A549 (cell line): Measurements from ENCODE around the gene SBF2. TPM values are rescaled to one million over a fixed set of nuclear protein-coding genes. Genes with fewer than 3 reads are reported as not detected.

ENCODE experiments used
- ATAC-seq, 2 experiments: fragments of 200-7000 bp in 1 of 2; fragments of >200 bp in 1 of 2; cut with Nextera tagmentation in 1 of 2; cut with Tn5 transposase in 1 of 2; 3 replicates each; pipeline versions ENCODE4 v1.8.0 to v1.9.1; 2018 to 2020; ENCODE audit warnings: mild to moderate bottlenecking in 1 of 2, moderate library complexity in 1 of 2
- CTCF ChIA-PET: fragments of 300-600 bp; sonication (Branson Sonifier 250); formaldehyde crosslinking; extraction: SDS; loops from one replicate; lab custom pipeline; 2021; ENCODE audit warnings: antibody characterized with exemption, inconsistent platforms; lab: Yijun Ruan, JAX
- POLR2A ChIA-PET: fragments of 350-600 bp; formaldehyde crosslinking; extraction: SDS; loops from one replicate; lab custom pipeline; 2021; ENCODE audit warnings: antibody characterized with exemption, inconsistent platforms; lab: Yijun Ruan, JAX
- DNase-seq, 2 experiments: peaks; one replicate each; pipeline versions ENCODE4 v3.0.0 to v3.0.0-alpha.2; 2011 to 2016; ENCODE audit warnings: low read depth in 1 of 2, low spot score in 1 of 2
- FAIRE-seq: peaks from 2 replicates; lab custom pipeline; 2011; peaks lifted over from hg19 to GRCh38; lab: Jason Lieb, UNC
- H3K27ac ChIP-seq, 2 experiments: fragments of >200 bp; sonication (Bioruptor Twin); formaldehyde crosslinking; 3 replicates each; pipeline ENCODE4 v1.5.1; 2016 to 2017
- H3K4me1 ChIP-seq: fragments of >200 bp; sonication (Bioruptor Twin); formaldehyde crosslinking; 3 replicates; pipeline ENCODE4 v1.6.1; 2016
- H3K4me2 ChIP-seq: fragments of >200 bp; sonication (Bioruptor Twin); formaldehyde crosslinking; 3 replicates; pipeline ENCODE4 v1.6.1; 2016
- H3K4me3 ChIP-seq: fragments of >200 bp; sonication (Bioruptor Twin); formaldehyde crosslinking; 3 replicates; pipeline ENCODE4 v1.5.1; 2016
- H3K9me3 ChIP-seq: fragments of >200 bp; sonication (Bioruptor Twin); formaldehyde crosslinking; 3 replicates; pipeline ENCODE4 v1.6.1; 2016
- CBX8 ChIP-seq: fragments of 200-600 bp; sonication (generic); IDR thresholded peaks from 2 replicates; pipeline ENCODE4 v1.6.1; 2016
- EHF ChIP-seq: fragments of 250-450 bp; sonication (Bioruptor Pico); IDR thresholded peaks from 2 replicates; pipeline ENCODE4 v1.5.0; 2020; ENCODE audit warnings: mild to moderate bottlenecking
- EHMT2 ChIP-seq: fragments of 200-600 bp; sonication (generic); IDR thresholded peaks from 2 replicates; pipeline ENCODE4 v1.6.1; 2016; ENCODE audit warnings: antibody characterized with exemption, low read depth, mild to moderate bottlenecking, moderate library complexity
- GATA3 ChIP-seq: IDR thresholded peaks from 2 replicates; pipeline ENCODE4 v1.6.1; 2012; ENCODE audit warnings: borderline replicate concordance
- HOXA7 ChIP-seq: fragments of 250-450 bp; sonication (Bioruptor Pico); IDR thresholded peaks from 2 replicates; pipeline ENCODE4 v1.5.0; 2020; ENCODE audit warnings: mild to moderate bottlenecking, moderate library complexity
- HOXB13 ChIP-seq: fragments of 250-450 bp; sonication (Bioruptor Pico); IDR thresholded peaks from 2 replicates; pipeline ENCODE4 v1.5.0; 2020; ENCODE audit warnings: low read depth, mild to moderate bottlenecking, moderate library complexity
- JUNB ChIP-seq: fragments of >200 bp; sonication (Bioruptor Twin); formaldehyde crosslinking; IDR thresholded peaks from 2 replicates; pipeline ENCODE4 v1.6.1; 2016
- KDM1A ChIP-seq: fragments of 200-600 bp; sonication (generic); IDR thresholded peaks from 2 replicates; pipeline ENCODE4 v1.6.1; 2016; ENCODE audit warnings: low read depth, mild to moderate bottlenecking
- NPAS2 ChIP-seq: fragments of 250-450 bp; sonication (Bioruptor Pico); IDR thresholded peaks from 2 replicates; pipeline ENCODE4 v1.8.0; 2022; ENCODE audit warnings: mild to moderate bottlenecking, moderate library complexity, borderline replicate concordance
- PHF8 ChIP-seq: fragments of 200-600 bp; sonication (generic); IDR thresholded peaks from 2 replicates; pipeline ENCODE4 v1.6.1; 2016; ENCODE audit warnings: low read depth, mild to moderate bottlenecking, antibody characterized with exemption, moderate library complexity, borderline replicate concordance
- POLR2A ChIP-seq: IDR thresholded peaks from 2 replicates; pipeline ENCODE4 v1.6.1; 2012; ENCODE audit warnings: mild to moderate bottlenecking, low read length
- SREBF2 ChIP-seq: fragments of 450-650 bp; IDR thresholded peaks from 2 replicates; pipeline ENCODE4 v1.6.1; 2014; ENCODE audit warnings: mild to moderate bottlenecking, moderate library complexity
- TFCP2L1 ChIP-seq: fragments of 250-450 bp; sonication (Bioruptor Pico); IDR thresholded peaks from 2 replicates; pipeline ENCODE4 v1.5.0; 2021; ENCODE audit warnings: mild to moderate bottlenecking
- ZNF302 ChIP-seq: fragments of 250-450 bp; sonication (Bioruptor Pico); IDR thresholded peaks from 2 replicates; pipeline ENCODE4 v1.9.0; 2021; ENCODE audit warnings: inconsistent platforms, mild to moderate bottlenecking, moderate library complexity
- ZSCAN20 ChIP-seq: fragments of 250-450 bp; sonication (Bioruptor Pico); IDR thresholded peaks from 2 replicates; pipeline ENCODE4 v1.8.0; 2022; ENCODE audit warnings: mild to moderate bottlenecking, moderate library complexity
- WGBS: methylation state at CpG from one replicate; pipeline ENCODE4 v1.1.6; 2017; ENCODE audit errors: missing lambda C conversion rate; 5-methylcytosine and 5-hydroxymethylcytosine counted together
- polyA plus RNA-seq, 4 experiments: library from polyadenylated mRNA; depleted of rRNA in 3 of 4; stranded (reverse); fragments of >200 nt; fragmentation: RNase III in 1 of 4; extraction: RNeasy Plus Mini Kit Qiagen cat#74134 plus additional on column Dnase treatment in 1 of 4; gene quantifications; 2 replicates in 3 of 4; 3 replicates in 1 of 4; pipeline ENCODE4 v1.2.3, GENCODE V29; 2011 to 2017
- TF ChIP-seq, protein P1 (sequence below): IDR thresholded peaks from 2 replicates; pipeline ENCODE4 v1.6.1; 2012
- TF ChIP-seq, protein P2 (sequence below): fragments of 200-600 bp; sonication (generic); IDR thresholded peaks from 2 replicates; pipeline ENCODE4 v1.6.1; 2016; ENCODE audit warnings: antibody characterized with exemption, mild to moderate bottlenecking, moderate library complexity
- TF ChIP-seq, protein P3 (sequence below): fragments of >200 bp; sonication (Bioruptor Twin); formaldehyde crosslinking; IDR thresholded peaks from 3 replicates; pipeline ENCODE4 v1.5.1; 2016
- TF ChIP-seq, protein P4 (sequence below): fragments of >200 bp; sonication (Bioruptor Twin); formaldehyde crosslinking; IDR thresholded peaks from 2 replicates; pipeline ENCODE4 v1.6.1; 2016

Gene SBF2
- polyA plus RNA-seq, 2 of the 4 experiments (the other 2 are of a cell fraction), result 11.1 to 49.6 TPM

DNA sequence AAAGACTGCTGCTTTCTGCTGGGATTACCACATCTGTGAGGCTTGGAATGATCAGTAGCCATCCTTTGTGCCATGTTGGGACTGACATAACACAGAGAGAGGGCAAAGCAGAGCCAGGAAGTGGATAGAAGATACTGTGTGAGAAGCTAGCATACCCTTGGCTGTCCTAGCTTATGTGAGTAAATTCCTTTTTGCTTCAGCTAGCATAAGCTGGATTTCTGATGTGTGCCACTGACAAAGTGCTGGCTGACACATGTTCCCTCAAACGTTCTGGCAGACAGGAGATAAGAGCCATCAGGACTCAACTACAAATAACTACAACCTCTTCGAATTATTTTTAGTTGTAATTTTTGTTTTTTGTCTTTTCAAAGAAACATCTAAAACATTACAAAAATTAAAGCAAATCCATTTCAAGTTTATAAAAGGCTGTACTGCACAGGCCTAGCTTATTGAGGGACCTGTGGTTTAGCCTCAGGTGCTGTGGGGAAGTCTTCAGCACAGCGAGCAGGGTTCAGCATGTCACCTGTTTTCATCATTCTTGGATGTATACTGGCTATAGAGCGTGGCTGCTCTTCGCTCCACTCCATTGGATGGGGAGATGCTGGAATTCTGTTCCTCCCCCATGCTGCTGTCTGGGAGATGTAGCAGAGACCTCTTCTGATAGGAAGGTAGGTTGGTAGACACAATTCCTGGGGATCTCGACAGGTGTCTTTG is 509.3 kb downstream of the SBF2 start:
- Histone ChIP-seq H3K9me3 (no peaks in the 10 kb centered on the region), H3K4me1 (no peaks in the 10 kb centered on the region), H3K4me3 (no peak overlapping the region)
- WGBS, result 82% methylated on average over 6 of the region's 6 CpGs
- FAIRE-seq (no peak), ATAC-seq (no peak)
- POLR2A ChIA-PET, result no interaction called here
- TF ChIP-seq EHF (CRISPR knock-in tag) (no peak), TFCP2L1 (CRISPR knock-in tag) (no peak), ZNF302 (CRISPR knock-in tag) (no peak), ZSCAN20 (CRISPR knock-in tag) (no peak), NPAS2 (CRISPR knock-in tag) (no peak), HOXA7 (no peak), PHF8 (no peak), CBX8 (no peak), JUNB (no peak), POLR2A (no peak), GATA3 (no peak), HOXB13 (no peak), SREBF2 (no peak), KDM1A (no peak)
- TF ChIP-seq, protein P1, sequence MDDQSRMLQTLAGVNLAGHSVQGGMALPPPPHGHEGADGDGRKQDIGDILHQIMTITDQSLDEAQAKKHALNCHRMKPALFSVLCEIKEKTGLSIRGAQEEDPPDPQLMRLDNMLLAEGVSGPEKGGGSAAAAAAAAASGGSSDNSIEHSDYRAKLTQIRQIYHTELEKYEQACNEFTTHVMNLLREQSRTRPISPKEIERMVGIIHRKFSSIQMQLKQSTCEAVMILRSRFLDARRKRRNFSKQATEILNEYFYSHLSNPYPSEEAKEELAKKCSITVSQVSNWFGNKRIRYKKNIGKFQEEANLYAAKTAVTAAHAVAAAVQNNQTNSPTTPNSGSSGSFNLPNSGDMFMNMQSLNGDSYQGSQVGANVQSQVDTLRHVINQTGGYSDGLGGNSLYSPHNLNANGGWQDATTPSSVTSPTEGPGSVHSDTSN, result no peak
- TF ChIP-seq, protein P2, sequence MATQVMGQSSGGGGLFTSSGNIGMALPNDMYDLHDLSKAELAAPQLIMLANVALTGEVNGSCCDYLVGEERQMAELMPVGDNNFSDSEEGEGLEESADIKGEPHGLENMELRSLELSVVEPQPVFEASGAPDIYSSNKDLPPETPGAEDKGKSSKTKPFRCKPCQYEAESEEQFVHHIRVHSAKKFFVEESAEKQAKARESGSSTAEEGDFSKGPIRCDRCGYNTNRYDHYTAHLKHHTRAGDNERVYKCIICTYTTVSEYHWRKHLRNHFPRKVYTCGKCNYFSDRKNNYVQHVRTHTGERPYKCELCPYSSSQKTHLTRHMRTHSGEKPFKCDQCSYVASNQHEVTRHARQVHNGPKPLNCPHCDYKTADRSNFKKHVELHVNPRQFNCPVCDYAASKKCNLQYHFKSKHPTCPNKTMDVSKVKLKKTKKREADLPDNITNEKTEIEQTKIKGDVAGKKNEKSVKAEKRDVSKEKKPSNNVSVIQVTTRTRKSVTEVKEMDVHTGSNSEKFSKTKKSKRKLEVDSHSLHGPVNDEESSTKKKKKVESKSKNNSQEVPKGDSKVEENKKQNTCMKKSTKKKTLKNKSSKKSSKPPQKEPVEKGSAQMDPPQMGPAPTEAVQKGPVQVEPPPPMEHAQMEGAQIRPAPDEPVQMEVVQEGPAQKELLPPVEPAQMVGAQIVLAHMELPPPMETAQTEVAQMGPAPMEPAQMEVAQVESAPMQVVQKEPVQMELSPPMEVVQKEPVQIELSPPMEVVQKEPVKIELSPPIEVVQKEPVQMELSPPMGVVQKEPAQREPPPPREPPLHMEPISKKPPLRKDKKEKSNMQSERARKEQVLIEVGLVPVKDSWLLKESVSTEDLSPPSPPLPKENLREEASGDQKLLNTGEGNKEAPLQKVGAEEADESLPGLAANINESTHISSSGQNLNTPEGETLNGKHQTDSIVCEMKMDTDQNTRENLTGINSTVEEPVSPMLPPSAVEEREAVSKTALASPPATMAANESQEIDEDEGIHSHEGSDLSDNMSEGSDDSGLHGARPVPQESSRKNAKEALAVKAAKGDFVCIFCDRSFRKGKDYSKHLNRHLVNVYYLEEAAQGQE, result no peak
- TF ChIP-seq, protein P3, sequence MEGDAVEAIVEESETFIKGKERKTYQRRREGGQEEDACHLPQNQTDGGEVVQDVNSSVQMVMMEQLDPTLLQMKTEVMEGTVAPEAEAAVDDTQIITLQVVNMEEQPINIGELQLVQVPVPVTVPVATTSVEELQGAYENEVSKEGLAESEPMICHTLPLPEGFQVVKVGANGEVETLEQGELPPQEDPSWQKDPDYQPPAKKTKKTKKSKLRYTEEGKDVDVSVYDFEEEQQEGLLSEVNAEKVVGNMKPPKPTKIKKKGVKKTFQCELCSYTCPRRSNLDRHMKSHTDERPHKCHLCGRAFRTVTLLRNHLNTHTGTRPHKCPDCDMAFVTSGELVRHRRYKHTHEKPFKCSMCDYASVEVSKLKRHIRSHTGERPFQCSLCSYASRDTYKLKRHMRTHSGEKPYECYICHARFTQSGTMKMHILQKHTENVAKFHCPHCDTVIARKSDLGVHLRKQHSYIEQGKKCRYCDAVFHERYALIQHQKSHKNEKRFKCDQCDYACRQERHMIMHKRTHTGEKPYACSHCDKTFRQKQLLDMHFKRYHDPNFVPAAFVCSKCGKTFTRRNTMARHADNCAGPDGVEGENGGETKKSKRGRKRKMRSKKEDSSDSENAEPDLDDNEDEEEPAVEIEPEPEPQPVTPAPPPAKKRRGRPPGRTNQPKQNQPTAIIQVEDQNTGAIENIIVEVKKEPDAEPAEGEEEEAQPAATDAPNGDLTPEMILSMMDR, result no peak
- TF ChIP-seq, protein P4, sequence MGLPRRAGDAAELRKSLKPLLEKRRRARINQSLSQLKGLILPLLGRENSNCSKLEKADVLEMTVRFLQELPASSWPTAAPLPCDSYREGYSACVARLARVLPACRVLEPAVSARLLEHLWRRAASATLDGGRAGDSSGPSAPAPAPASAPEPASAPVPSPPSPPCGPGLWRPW, result no peak
- TF ChIP-seq, all 56 proteins: peak for 0
- H3K4me2 ChIP-seq, result no peak overlapping the region
- DNase-seq, result no peak
- no peak overlapping the region for H3K27ac ChIP-seq
- CTCF ChIA-PET, result interaction anchor here (0.6 to 0.9 kb wide), 2 partner anchors 27 to 126 kb away, joined by 3 to 4 read pairs; no protein-coding TSS in a partner anchor

DNA sequence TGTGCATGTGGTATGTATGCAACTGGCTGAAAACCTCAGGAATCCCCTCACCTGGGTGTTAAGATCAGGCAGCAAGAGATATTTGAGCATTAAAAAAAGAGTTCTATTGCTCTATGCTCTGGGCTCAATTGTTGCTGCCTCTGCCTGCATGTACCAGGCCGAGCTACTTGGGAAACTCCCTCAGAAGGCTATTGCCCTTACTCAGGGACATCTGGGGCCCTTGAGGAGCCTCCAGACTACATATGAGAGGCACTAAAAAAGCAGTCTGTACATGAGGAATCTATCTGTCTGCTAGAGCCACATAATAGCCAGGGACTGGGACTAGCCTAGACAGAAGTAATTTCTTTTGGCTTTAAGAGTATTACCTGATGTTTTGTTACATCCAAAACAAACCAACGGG is 510.0 kb downstream of the SBF2 start:
- ATAC-seq, result no peak; a peak in 1 of 6 replicates
- ChIA-PET POLR2A (no interaction called here), CTCF (interaction anchor here (1.1 kb wide), 1 partner anchor 36 kb away, joined by 3 read pairs; no protein-coding TSS in a partner anchor)
- no peak overlapping the region for H3K4me2 ChIP-seq
- H3K4me1 ChIP-seq, result no peaks in the 10 kb centered on the region
- TF ChIP-seq POLR2A, result no peak
- no peak for TF ChIP-seq EHMT2
- WGBS, result 83% methylated on average over 2 of the region's 2 CpGs
- no peak for DNase-seq
- FAIRE-seq, result no peak
- no peaks in the 10 kb centered on the region for H3K9me3 ChIP-seq
- no peak overlapping the region for H3K4me3 ChIP-seq
- no peak overlapping the region for H3K27ac ChIP-seq
